AG10803 (cell line): ENCODE data around the gene MDK.

Source experiments
- DNase-seq: peaks from one replicate; pipeline ENCODE4 v3.0.0; 2010; ENCODE audit warnings: low read depth
- H3K4me3 ChIP-seq: 2 replicates; pipeline ENCODE4 v1.5.1; 2011; ENCODE audit warnings: mild to moderate bottlenecking, low read length, control low read depth
- TF ChIP-seq, protein P1 (sequence below): conservative IDR thresholded peaks from 2 replicates; pipeline ENCODE4 v1.5.1; 2011; ENCODE audit warnings: mild to moderate bottlenecking, low read length, control low read depth, inconsistent platforms

MDK gene

DNA sequence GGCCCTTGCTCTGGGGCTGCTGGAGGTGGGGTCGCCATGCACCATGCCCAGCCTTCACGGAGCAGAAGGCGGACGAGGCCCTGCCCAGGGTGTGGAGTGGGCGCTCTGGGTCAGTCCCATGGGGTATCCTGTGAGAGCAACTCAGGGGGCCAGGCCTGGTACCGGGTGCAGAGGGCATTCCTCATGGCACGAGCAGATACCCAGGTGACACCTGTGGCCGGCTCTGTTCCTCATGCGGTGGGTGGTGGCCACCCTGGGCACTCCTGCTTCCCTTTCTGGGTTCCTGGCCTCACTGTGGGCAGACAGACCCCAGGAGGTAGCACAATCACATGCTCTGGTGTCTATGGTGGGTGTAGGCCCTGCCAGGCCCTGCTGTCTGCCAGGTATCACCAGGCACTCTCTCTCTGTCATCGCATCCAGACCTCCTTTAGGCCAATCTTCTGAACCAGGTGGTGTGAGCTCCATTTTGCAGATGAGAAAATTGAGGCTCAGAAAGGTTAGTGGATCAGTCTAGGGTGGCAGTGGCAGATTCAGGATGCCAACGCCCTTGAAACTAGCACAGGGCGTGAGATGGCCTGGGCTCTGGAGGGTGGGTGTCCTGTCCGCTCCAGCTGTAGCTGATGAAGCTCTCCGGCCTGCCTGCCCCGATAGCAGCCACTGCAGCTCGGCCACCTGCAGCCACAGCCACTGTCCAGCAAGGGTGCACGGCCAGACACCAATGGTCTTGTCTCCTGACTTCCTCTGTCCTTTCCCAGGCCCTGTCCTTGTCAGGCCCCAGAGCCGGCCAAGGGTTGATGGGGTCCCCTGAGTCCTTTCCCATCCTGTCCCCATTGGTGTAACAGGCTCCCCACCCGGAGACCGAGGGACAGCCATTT, 19.1 kb upstream of the MDK start:
- H3K4me3 ChIP-seq: no peak overlapping the region

DNA sequence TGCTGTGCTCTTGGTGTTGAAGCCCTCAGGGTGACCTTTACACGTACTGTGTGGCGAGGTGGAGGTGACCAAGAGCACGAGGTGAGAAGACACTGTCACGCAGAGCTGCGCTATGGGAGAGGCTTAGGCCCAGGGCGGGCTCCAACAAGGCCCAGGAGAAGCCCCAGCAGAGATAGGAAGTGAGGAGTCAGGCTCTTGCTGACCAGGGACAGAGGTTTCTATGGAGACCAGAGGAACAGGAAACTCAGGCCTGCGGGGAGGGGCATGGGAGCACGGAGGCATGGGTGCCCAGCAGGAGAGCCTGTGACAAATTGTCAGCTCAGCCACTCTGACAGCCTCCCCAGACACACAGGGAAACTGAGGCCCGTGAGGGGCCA, 18.4 kb upstream of the MDK start:
- TF ChIP-seq, protein P1, sequence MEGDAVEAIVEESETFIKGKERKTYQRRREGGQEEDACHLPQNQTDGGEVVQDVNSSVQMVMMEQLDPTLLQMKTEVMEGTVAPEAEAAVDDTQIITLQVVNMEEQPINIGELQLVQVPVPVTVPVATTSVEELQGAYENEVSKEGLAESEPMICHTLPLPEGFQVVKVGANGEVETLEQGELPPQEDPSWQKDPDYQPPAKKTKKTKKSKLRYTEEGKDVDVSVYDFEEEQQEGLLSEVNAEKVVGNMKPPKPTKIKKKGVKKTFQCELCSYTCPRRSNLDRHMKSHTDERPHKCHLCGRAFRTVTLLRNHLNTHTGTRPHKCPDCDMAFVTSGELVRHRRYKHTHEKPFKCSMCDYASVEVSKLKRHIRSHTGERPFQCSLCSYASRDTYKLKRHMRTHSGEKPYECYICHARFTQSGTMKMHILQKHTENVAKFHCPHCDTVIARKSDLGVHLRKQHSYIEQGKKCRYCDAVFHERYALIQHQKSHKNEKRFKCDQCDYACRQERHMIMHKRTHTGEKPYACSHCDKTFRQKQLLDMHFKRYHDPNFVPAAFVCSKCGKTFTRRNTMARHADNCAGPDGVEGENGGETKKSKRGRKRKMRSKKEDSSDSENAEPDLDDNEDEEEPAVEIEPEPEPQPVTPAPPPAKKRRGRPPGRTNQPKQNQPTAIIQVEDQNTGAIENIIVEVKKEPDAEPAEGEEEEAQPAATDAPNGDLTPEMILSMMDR: no peak
- no peak overlapping the region for H3K4me3 ChIP-seq
- peak; percentile 58 for DNase-seq

More for the DNA sequence above, 19.1 kb upstream of the MDK start:
- no peak for DNase-seq
- TF ChIP-seq, protein P1: no peak

DNA sequence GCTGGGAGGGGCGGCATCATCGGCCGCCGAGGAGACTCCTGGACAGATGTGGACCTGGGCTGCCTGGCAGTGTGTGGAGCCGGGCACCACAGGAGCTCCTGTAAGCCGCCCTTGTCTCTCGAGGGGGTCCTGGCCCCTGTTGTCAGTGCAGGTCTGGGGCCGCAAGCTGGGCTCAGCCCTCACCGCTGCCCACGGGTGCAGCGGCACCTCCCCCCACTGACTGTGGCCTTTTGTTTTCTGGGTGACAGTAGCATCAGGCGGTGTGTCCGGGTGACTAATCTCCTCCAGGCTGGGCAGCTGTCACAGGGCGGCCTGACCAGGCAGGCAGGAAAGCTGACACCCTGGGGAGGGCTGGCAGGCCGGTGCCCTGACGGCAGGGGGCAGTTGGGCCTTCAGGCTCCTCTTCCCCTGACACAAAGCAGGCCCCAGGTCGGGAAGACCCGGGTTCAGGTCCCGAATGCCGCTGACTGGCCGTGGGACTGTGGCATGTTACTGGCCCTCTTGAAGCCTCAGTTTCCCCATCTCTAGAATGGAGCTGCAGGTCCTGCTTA, 17.9 kb upstream of the MDK start:
- no peak overlapping the region for H3K4me3 ChIP-seq
- TF ChIP-seq, protein P1: no peak
- DNase-seq: peak; percentile 29

DNA sequence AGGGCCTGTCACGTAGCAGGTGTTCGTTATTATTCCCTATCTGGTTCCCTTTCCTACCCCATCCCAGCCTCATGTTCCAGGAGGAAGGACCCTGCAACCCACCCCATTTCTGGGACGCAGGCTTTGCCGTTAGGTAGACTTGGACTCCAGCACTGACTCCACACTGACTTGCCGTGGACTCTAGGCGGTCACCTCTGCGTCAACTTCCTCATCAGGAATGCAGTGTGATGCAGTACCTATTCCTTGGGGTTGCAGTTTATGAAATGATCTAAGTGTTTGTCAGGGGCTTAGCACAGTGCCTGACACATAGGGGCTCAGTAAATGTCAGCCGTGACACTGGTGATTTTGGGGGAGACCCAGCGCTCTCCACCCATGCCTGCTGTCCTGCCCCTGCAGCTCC, 17.4 kb upstream of the MDK start:
- H3K4me3 ChIP-seq: no peak overlapping the region
- TF ChIP-seq, protein P1: no peak
- no peak for DNase-seq

DNA sequence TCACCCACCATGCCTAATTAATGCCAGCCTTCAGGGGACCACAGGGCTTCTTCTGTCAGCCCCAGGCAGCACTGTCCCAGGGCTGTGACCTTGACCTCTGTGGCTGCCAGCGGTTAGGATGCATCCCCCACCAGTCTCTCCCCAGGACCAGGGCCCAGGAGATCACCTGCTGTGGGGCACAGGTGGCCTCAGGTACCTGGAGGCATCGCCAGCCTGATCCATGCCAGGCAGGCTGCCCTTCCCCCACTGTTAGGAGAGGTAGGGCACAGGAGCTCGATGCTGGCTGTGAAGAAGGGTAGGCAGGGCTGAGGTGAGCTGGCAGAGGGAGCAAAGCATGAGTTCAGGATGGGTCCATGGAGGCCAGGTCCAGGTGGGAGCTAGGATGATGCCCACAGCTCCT, 16.7 kb upstream of the MDK start:
- no peak overlapping the region for H3K4me3 ChIP-seq
- TF ChIP-seq, protein P1: no peak

DNA sequence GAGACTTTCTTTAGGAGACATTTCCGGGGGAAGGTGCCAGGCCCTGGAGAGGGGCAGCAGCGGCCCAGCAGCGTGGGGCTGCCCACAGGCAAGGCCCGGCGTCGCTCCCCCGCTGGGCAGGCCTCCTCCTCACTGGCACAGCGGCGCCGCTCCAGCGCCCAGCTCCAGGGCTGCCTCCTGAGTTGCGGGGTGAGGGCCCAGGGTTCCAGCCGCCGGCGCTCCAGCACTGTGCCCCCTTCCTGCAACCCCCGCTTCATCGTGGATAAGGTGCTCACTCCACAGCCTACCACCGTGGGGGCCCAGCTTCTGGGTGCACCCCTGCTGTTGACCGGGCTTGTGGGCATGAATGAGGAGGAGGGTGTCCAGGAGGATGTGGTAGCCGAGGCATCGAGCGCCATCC, 15.2 kb upstream of the MDK start:
- no peak for DNase-seq
- H3K4me3 ChIP-seq: no peak overlapping the region
- TF ChIP-seq, protein P1: no peak

More for the DNA sequence above, 16.7 kb upstream of the MDK start:
- no peak for DNase-seq

DNA sequence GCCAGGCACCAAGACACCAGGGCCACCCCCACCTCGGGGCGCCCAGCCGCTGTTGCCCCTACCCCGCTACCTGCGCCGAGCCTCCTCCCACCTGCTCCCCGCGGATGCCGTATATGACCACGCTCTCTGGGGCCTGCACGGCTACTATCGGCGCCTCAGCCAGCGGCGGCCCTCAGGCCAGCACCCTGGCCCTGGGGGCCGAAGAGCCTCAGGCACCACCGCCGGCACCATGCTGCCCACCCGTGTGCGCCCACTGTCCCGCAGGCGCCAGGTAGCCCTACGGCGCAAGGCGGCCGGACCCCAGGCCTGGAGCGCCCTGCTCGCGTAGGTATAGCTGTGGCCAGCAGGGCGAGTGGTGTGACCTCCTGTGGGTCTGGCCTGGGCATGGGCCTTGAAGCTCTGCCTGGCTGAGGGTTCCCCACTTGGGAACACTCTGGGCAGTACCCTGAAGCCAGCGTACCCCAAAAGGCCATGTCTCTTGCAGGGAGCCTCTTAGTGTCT, 14.8 kb upstream of the MDK start:
- DNase-seq: no peak
- H3K4me3 ChIP-seq: no peak overlapping the region
- TF ChIP-seq, protein P1: no peak
